GM10248 (cell line): Measurements from ENCODE around the gene LBX2.

Experiments
- CTCF ChIA-PET: fragments of 300-600 bp; sonication (Branson Sonifier 250); formaldehyde crosslinking; extraction: SDS; loops from one replicate; lab custom pipeline; 2021; ENCODE audit warnings: antibody characterized with exemption; lab: Yijun Ruan, JAX
- POLR2A ChIA-PET: fragments of 350-650 bp; sonication (Branson Sonifier 250); formaldehyde crosslinking; extraction: SDS; loops from one replicate; lab custom pipeline; 2020; ENCODE audit warnings: antibody characterized with exemption; lab: Yijun Ruan, JAX
- DNase-seq: peaks from one replicate; pipeline ENCODE4 v3.0.0; 2012; ENCODE audit errors: extremely low spot score
- CTCF ChIP-seq: IDR thresholded peaks from 2 replicates; pipeline ENCODE4 v1.5.1; 2012; ENCODE audit warnings: mild to moderate bottlenecking, low read depth; ENCODE audit errors: extremely low read depth, missing control alignments, control extremely low read depth

The LBX2 gene

GRCh38 chr2:74497777-74498499, 1.5 kb downstream of the LBX2 start:
- POLR2A ChIA-PET, result no interaction called here
- peak; percentile 47 for DNase-seq
- CTCF ChIA-PET, result interaction anchor here (0.7 to 1.6 kb wide), 9 partner anchors 15 to 90 kb away, joined by 3 to 7 read pairs (median 3); partner anchors contain the start of genes AUP1, CCDC142, HTRA2 and TLX2
- TF ChIP-seq CTCF, result no peak

GRCh38 chr2:74496997-74497776, 2.2 kb downstream of the LBX2 start:
- no peak for DNase-seq
- ChIA-PET POLR2A (no interaction called here), CTCF (interaction anchor here (0.7 to 1.9 kb wide), 8 partner anchors 14 to 91 kb away, joined by 3 to 8 read pairs (median 4); partner anchors contain the start of genes CCDC142, TLX2 and TTC31)
- no peak for TF ChIP-seq CTCF

- DNase-seq, result no peak
- TF ChIP-seq CTCF, result no peak
- POLR2A ChIA-PET, result no interaction called here
- CTCF ChIA-PET, result interaction anchor here (0.7 to 1.9 kb wide), 2 partner anchors 8 to 92 kb away, joined by 3 to 8 read pairs; no protein-coding TSS in a partner anchor
These were observed 4.0 kb downstream of the LBX2 start for GRCh38 chr2:74495440-74495839.

GRCh38 chr2:74493546-74493945, 5.9 kb downstream of the LBX2 start:
- no peak for TF ChIP-seq CTCF
- ChIA-PET POLR2A (interaction anchor here (0.6 kb wide), 1 partner anchor 19 kb away, joined by 3 read pairs; no protein-coding TSS in a partner anchor), CTCF (interaction anchor here (0.9 to 2.0 kb wide), 4 partner anchors 11 to 94 kb away, joined by 3 to 10 read pairs (median 5); partner anchors contain the start of genes CCDC142, DQX1 and TTC31)
- no peak for DNase-seq

- ChIA-PET POLR2A (no interaction called here), CTCF (interaction anchor here (1.0 to 2.5 kb wide), 5 partner anchors 9 to 97 kb away, joined by 3 to 7 read pairs (median 4); partner anchors contain the start of genes CCDC142 and TTC31)
- TF ChIP-seq CTCF, result no peak
- no peak for DNase-seq
These were observed 7.5 kb downstream of the LBX2 start for GRCh38 chr2:74491648-74492544.
